ENCODE data around the gene SYT6. TPM values are rescaled to one million over a fixed set of nuclear protein-coding genes. Genes with fewer than 3 reads are reported as not detected.

SYT6 gene
- total RNA-seq, 1 experiment from 2014 or later, result 66.0 TPM

- Histone ChIP-seq H3K4me3 (ENCODE audit: low read depth, low read length, poor library complexity, severe bottlenecking) (no peak overlapping the region), H3K27me3 (replicated peaks; ENCODE audit: insufficient read depth, low read depth, low read length, poor library complexity) (no peaks in the 10 kb centered on the region), H3K27ac (ENCODE audit: low read depth, low read length, poor library complexity, severe bottlenecking) (no peak overlapping the region), H3K9me3 (ENCODE audit: low read depth, low read length, poor library complexity, severe bottlenecking) (no peaks in the 10 kb centered on the region), H3K36me3 (ENCODE audit: insufficient read depth, low read length, poor library complexity, severe bottlenecking) (no peaks in the 10 kb centered on the region), H3K4me1 (ENCODE audit: insufficient read depth, low read length, poor library complexity, severe bottlenecking) (peaks cover 12% of the 10 kb centered on the region)
- ChIA-PET POLR2A (ENCODE audit: low non-redundant PET) (no interaction called here), CTCF (interaction anchor here (0.8 kb wide), 1 partner anchor 177 kb away, joined by 3 read pairs; the partner anchor contains the start of gene OLFML3)
- no peak for DNase-seq (ENCODE audit: low spot score)
- TF ChIP-seq EZH2 (IDR thresholded peaks at IDR 0.05; ENCODE audit: borderline replicate concordance, low read depth, low read length, poor library complexity, severe bottlenecking) (no peak), CTCF (conservative IDR thresholded peaks at IDR 0.05; ENCODE audit: low read depth, low read length) (no peak)
- no TSS peak for BruUV-seq (replicated peaks)
- intact Hi-C loops (cut with micrococcal nuclease; ENCODE audit: unreplicated experiment), result no loop called here
Measured at GRCh38 chr1:114156538-114157274, 3.0 kb upstream of the SYT6 start.

GRCh38 chr1:114155706-114156105, 2.0 kb upstream of the SYT6 start:
- no peak overlapping the region for H3K4me3 ChIP-seq (ENCODE audit: low read depth, low read length, poor library complexity, severe bottlenecking)
- H3K36me3 ChIP-seq (ENCODE audit: insufficient read depth, low read length, poor library complexity, severe bottlenecking), result no peaks in the 10 kb centered on the region
- no peak for DNase-seq (ENCODE audit: low spot score)
- no TSS peak for BruUV-seq (replicated peaks)
- peaks cover 20% of the 10 kb centered on the region for H3K4me1 ChIP-seq (ENCODE audit: insufficient read depth, low read length, poor library complexity, severe bottlenecking)
- intact Hi-C loops (cut with micrococcal nuclease; ENCODE audit: unreplicated experiment), result no loop called here
- ChIA-PET POLR2A (ENCODE audit: low non-redundant PET) (no interaction called here), CTCF (no interaction called here)
- TF ChIP-seq EZH2 (IDR thresholded peaks at IDR 0.05; ENCODE audit: borderline replicate concordance, low read depth, low read length, poor library complexity, severe bottlenecking) (no peak), CTCF (conservative IDR thresholded peaks at IDR 0.05; ENCODE audit: low read depth, low read length) (no peak)
- H3K9me3 ChIP-seq (ENCODE audit: low read depth, low read length, poor library complexity, severe bottlenecking), result no peaks in the 10 kb centered on the region
- H3K27me3 ChIP-seq (replicated peaks; ENCODE audit: insufficient read depth, low read depth, low read length, poor library complexity), result no peaks in the 10 kb centered on the region
- no peak overlapping the region for H3K27ac ChIP-seq (ENCODE audit: low read depth, low read length, poor library complexity, severe bottlenecking)

GRCh38 chr1:114154963-114155322, 1.3 kb upstream of the SYT6 start:
- intact Hi-C loops (cut with micrococcal nuclease; ENCODE audit: unreplicated experiment), result no loop called here
- CTCF ChIA-PET, result no interaction called here
- H3K36me3 ChIP-seq (ENCODE audit: insufficient read depth, low read length, poor library complexity, severe bottlenecking), result no peaks in the 10 kb centered on the region
- BruUV-seq (replicated peaks), result no TSS peak
- no peak overlapping the region for H3K27ac ChIP-seq (ENCODE audit: low read depth, low read length, poor library complexity, severe bottlenecking)
- POLR2A ChIA-PET (ENCODE audit: low non-redundant PET), result no interaction called here
- TF ChIP-seq CTCF (conservative IDR thresholded peaks at IDR 0.05; ENCODE audit: low read depth, low read length) (no peak), EZH2 (IDR thresholded peaks at IDR 0.05; ENCODE audit: borderline replicate concordance, low read depth, low read length, poor library complexity, severe bottlenecking) (no peak)
- no peaks in the 10 kb centered on the region for H3K27me3 ChIP-seq (replicated peaks; ENCODE audit: insufficient read depth, low read depth, low read length, poor library complexity)
- H3K9me3 ChIP-seq (ENCODE audit: low read depth, low read length, poor library complexity, severe bottlenecking), result no peaks in the 10 kb centered on the region
- DNase-seq (ENCODE audit: low spot score), result peak; percentile 24
- peaks cover 28% of the 10 kb centered on the region for H3K4me1 ChIP-seq (ENCODE audit: insufficient read depth, low read length, poor library complexity, severe bottlenecking)
- H3K4me3 ChIP-seq (ENCODE audit: low read depth, low read length, poor library complexity, severe bottlenecking), result peak overlapping the region; percentile 82
